GM19395 (cell line): ENCODE data around the gene GADD45B.
"Not testable (repeated sequence)": the region's sequence is repeated elsewhere in the genome, so short reads cannot be mapped to it uniquely, and the experiment has no call there.

Experiments
- ATAC-seq: cut with Tn5 transposase; IDR thresholded peaks from one replicate; pipeline ENCODE4 v1.9.1; 2021; ENCODE audit warnings: mild to moderate bottlenecking, moderate library complexity; ENCODE audit not compliant: unreplicated experiment

Gene GADD45B

DNA sequence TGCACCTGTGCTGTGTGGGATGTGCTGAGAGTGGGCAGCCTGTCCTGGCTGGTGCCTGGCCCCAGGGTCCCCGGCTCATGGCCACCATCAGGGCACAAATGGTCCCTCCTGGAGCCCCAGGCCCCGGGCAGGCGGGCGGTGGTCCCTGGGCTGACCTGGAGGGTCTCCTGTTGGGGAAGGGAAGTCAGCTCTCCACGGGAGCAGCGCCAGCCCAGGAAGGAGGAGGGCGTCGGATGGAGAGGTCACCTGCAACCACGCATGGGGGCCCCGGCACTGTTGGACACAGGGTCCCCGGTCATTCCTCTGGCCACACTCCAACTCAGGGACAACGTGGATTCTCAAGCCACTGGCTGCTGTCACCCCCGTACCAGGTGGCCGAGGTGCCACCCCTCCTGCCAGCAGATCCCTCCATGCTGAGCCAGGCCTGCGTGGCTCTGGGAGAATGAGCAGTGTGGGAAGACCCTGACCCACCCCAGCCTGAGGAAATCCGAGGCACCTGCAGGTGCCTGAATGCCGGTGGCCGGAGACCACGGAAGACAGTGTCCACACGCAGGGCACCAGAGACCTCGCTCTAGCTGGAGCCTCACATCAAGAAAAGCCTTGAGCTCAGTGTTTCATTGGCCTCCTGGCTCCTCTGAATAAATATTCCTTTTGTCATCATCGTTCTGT, 32.7 kb upstream of the GADD45B start:
- ATAC-seq: no peak

DNA sequence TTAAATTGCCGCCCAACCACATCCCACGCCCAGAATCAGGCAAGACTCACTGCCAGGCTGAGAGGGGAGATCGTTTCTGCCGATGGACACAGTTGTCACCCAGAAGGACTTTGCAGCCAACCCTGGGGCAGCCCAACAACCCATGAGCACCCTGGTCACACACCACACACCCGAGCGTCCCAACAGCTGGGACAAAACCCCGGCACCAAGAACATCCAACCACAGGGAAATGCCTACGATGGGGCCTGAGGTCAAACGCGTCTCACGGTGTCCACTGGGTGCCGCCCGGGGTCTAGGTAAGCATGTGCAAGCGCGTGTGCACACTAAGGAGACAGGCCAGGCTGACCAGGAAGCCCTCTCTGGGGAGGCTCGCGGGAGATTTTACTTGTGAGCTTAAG, 32.1 kb upstream of the GADD45B start:
- ATAC-seq: no peak

DNA sequence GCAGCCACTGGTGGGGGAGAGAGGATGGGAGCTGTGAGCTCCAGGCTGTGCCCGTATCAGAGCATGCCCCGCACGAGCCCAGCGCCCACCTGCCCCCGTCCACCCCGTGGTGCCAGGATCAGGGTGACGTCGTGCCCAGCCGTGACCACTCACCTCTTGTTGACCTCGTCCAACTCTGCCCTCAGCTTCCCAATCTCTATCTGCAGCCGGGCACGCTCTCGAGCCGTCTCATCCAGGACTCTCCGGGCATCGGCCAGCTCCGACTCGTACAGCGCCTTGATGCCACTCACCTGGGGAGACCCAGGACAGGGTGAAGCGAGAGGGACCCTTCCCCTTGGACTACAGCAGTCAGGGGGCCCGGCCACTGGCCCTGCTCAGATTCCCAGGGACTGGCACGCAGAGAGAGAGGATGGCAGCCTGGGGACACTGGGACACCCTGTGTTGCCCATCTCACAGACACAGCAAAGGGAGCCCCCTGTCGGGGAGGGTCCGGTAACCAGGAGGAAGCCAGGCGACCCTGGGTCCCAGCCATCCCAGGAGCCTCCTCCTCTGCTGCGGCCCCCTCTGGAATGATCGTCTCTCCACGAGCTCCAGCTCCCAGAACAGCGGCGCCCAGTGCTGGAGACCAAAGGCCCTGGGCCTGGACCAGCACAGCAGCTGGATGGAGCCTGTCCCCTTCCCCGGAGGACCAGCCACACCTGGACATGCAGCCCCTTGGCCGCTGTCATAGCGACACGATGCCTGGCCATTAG, 31.5 kb upstream of the GADD45B start:
- ATAC-seq: no peak

DNA sequence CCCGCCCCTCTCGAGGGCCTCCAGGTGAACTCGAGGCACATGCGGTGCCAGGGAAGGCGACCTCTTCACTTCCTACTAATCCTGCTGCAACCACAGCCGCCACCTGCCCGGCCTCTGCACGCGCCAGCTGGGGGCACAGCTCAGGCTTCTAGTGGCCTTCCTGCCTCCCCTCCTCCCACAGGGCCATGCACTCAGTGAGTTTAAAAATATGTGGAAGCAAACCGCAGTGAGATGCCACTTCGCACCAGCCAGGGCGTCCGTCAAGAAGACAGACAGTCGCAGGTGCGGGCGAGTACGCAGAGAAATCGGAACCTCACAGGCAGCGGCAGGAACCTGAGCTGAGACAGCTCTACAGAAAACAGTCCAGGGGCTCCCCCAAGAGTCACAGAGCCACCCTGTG, 29.5 kb upstream of the GADD45B start:
- no peak for ATAC-seq

DNA sequence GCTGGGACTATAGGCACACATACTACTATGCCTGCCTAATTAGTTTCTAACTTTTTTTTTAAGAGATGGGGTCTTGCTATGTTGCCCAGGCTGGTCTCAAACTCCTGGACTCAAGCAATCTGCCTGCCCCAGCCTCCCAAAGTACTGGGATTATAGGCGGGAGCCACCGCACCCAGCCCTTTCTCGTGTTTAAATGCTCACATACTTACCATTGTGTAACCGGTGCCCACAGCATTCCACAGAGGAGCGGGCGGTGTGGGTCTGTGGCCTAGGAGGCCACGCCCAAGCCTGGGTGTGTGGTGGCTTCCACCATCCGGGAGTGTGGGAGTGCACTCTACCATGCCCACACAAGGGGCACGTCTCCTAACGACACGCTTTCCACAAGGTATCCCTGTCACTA, 26.9 kb upstream of the GADD45B start:
- no peak for ATAC-seq

DNA sequence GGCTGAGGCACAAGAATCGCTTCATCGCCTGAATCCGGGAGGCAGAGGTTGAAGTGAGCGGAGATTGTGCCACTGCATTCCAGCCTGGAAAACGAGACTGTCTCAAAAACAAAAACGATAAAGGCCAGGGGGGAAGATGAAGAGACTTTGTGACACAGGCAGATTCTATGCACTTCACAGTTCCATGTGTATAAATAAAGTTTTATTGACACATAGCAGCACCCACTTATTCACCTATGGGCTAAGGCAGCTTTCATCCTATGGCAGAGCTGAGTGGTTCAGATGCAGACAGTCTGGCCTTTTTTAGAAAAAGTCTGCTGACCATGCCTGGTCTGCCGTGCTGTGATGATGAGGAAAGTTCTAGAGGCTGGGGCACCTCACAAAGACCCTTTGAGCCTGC, 24.8 kb upstream of the GADD45B start:
- ATAC-seq: no peak

DNA sequence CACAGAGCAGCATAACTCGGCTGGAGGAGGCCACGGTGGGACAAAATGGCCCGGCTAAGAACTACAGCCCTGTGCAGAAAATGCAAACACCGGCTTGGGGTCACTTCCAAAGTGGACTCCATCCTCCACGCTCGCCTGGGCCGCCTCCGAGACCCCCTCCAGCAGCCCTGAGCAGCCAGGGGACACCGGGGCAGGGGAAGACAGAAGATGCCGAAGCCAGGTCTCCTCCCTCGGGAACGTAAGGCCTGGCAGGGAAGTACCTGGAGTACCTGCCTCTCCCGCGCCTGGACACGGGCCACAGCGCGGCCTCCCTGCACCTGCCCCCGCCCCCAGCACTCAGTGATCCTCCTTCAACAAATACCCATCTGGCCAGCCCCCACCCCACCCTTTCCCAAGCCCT, 24.2 kb upstream of the GADD45B start:
- no peak for ATAC-seq

DNA sequence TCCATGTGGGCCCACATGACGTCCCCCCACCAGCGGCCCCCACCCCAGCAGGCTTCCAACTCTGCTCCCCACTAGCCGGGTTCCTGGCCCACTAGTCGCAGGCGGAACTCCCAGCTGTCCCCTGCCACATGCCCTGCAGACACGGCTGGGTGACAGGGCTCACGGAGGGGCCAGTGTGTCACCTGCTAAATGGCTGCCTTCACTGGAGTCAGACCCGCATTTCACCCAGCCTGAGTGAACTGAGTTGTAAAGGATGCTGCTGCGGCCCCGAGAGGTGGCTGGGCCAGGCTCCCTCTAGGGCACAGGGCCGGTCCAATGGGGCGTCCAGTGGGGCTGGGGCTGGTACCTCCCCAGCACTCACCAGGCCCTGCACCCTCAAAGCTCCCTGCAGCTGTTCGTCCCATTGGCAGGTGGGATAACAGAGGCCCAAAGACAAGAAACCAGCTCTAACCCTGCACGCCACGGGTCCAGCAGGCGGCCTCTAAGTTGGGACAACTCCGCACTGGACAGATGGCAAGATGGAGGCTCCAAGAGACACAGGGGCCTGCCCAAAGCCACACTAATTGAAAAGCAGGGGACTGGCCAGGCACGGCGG, 22.4 kb upstream of the GADD45B start:
- no peak for ATAC-seq

DNA sequence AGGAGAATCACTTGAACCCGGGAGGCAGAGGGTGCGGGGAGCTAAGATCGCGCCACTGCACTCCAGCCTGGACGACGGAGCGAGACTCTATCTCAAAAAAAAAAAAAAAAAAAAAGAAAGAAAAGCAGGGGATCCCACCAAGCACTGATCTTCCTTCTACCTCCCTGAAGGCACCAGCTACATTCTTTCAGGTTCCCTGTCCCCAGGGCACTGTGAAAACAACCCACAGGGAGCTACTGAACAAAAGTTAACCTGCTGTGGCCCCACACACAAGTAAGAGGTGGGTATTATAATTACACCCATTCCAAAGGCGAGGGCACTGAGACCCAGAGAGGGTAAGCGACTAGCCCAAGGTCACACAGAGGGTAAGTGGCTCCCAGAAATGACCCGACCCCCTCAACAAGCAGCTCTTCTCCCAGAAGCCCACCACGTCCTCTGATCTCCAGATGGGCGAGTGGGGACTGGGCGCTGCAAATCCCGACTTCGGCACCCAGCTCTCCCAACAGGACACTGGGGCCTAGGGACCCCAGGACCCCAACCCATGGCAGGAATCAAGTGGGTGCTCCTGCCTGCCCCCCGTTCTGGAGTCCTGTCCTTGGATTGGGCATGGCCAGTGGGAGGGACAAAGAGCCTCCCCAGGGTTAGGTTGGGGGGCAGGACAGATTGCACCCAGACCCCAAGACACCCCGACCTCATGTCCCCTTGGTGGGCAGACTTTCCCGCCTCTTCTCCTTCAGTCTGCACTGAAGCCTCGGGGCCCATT, 21.5 kb upstream of the GADD45B start:
- no peak for ATAC-seq

DNA sequence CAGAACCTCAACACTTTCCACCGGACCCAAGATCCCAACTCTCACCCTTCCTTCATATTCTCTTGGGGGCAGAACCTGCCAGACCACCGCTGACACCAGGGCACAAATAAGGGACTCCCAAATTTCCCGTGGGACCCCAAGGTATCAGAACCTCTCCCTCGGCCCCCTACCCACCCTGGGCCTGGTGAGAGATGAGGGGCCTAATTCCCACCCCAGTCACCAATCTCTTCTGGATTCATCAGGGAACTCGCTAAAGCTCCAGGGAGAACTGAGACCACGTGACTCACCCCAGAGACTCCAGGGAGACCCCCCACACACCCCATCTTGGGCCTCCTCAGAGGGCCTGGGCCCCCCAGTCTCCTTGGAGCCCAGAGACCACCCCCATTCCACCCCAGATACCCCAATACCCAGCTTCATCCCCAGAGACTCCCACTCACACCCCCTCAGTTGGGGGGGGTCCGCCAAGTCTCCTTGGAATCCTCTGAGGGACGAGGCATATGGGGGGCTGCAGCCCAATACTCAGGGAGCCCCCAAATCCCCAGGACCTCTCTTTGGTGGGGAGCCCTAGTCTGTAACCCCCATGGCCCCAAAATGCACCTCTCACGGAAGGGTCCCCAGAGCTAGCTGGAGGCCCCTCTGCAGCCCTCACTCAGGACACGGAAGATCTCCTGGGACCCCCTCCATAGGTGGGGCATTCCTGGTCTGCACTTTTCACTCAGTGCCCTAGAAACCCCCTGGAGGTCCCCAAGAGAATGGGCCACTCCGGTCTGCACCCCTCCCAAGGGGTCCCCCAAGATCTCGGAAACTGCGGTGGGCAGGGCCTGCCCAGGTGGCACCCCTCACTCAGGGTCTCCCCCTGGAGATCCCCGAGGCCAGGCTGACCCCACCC, 20.7 kb upstream of the GADD45B start:
- no peak for ATAC-seq

DNA sequence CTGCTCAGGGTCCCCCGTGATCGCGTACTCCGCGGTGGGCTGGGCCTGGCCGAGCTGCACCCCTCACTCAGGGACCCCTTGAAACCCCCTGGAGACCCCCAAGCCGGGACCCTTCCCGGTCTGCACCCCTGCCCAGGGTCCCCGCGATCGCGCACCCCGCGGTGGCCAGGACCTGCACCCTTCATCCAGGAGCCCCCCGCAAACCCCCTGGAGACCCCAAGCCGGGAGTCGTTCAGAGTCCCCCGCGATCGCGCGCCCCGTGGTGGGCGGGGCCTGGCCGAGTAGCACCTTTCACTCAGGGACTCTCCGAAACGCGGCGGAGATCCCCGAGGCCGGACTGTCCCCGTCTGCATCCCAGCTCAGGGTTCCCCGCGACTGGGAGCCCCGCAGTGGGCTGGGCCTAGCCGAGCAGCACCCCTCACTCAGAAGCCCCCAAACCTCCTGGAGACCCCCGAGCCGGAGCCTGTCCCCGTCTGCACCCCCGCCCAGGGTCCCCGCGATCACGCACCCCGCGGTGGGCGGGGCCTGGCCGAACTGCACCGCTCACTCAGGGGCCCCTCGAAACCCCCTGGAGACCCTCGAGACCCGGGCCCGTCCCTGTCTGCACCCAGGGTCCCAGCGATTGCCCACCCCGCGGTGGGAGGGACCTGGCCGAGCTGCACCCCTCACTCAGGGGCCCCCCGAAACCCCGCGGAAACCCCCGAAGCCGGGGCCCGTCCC, 19.9 kb upstream of the GADD45B start:
- peak; percentile 29 for ATAC-seq

DNA sequence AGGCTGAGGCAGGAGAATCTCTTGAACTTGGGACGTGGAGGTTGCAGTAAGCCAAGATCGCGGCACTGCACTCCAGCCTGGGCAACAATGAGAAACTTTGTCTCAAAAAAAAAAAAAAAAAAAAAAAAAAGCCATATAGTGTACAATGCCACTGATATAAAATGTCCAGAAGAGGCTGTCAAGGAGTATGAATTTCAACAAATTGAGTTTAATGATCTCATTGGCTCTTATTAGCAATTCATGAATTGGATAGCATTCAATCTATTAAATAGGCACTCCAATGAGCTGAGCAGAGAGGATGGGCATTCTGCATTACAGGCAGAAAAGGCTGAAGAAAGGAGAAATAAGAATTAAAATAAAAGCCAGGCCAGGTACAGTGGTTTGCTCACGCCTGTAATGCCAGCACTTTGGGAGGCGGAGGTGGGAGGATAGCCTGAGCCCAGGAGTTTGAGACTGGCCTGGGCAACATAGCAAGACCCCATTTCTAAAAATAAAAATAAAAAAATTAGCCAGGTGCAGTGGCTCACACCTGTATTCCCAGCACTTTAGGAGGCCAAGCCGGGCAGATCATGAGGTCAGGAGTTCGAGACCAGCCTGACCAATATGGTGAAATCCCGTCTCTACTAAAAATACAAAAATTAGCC, 18.4 kb upstream of the GADD45B start:
- ATAC-seq: no peak

DNA sequence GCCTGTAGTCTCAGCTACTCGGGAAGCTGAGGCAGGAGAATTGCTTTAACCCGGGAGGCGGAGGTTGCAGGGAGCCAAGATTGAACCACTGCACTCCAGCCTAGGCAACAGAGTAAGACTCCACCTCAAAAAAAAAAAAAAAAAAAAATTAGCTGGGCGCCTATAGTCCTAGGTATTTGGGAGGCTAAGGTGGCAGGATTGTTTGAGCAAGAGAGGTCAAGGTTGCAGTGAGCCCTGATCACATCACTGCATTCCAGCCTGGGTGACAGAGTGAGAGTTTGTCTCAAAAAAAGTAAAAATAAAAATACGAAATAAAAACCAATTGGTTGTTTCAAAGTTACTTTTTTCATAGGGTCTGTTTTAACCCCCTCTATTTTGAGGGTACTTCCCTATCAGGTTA, 17.9 kb upstream of the GADD45B start:
- no peak for ATAC-seq

DNA sequence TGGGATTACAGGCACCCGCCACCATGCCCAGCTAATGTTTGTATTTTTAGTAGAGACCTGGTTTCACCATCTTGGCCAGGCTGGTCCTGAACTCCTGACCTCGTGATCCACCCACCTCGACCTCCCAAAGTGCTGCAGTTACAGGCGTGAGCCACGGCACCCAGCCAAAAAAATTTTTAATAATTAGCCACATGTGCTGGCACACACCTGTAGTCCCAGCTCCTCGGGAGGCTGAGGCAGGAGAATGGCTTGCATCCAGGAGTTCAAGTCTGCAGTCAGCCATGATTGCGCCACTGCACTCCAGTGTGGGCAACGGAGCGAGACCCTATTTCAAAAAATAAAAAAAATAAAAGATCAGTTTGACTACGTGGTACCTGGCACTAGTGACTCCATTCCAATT, 17.2 kb upstream of the GADD45B start:
- not testable (repeated sequence) for ATAC-seq

DNA sequence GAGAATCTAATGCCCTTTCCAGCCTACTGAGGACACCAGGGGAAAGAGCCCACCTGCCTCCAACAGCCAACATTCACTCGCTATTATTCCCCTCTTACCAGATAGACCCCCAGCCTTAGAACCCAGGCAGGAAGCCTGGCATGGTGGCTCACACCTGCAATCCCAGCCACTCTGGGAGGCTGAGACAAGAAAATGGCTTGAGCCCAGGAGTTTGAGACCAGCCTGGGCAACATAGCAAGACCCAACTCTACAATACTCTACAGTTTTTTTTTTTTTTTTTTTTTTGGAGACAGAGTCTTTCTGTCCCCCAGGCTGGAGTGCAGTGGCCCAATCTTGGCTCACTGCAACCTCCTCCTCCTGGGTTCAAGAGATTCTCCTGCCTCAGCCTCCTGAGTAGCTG, 15.7 kb upstream of the GADD45B start:
- no peak for ATAC-seq

DNA sequence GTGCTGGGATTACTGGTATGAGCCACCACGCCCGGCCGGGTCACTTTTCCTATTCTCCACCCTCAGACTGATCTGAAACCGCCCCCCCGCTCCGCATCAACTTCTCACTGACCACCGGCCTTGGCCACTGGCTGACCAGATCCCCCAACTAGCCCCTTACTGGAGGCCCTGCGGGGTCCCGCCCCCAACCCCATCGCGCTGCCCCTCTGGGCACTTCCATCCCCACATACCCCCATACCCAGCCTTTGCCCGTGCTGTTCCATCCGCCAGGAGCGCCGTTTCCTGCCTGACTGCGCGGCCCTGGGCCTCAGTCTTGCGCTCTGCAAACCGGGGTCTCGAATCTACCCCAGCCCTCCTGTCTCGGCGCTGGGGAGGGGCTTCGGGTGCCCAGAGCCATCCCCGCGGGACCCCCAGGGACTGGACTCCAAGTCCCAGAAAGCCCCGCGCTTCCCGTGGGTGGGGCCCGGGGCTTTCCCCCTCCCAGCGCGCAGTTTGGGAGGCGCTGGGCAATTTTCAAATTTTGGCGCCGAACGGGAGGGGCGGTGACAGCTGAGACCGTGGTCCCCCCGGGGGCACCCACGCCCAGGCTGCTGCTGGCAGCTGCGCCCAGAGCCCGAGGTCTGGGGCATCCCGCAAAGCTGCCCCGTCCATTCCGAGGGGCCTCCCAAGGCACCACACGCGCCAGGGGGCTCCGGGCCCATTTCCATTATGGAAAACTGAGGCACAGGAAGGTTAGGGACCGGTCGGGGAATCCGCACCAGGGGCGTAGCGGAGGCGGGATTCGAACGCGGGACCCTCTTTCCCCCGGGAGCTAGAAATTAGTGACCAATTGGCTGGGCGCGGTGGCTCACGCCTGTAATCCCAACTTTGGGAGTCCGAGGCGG, 13.9 kb upstream of the GADD45B start:
- no peak for ATAC-seq

DNA sequence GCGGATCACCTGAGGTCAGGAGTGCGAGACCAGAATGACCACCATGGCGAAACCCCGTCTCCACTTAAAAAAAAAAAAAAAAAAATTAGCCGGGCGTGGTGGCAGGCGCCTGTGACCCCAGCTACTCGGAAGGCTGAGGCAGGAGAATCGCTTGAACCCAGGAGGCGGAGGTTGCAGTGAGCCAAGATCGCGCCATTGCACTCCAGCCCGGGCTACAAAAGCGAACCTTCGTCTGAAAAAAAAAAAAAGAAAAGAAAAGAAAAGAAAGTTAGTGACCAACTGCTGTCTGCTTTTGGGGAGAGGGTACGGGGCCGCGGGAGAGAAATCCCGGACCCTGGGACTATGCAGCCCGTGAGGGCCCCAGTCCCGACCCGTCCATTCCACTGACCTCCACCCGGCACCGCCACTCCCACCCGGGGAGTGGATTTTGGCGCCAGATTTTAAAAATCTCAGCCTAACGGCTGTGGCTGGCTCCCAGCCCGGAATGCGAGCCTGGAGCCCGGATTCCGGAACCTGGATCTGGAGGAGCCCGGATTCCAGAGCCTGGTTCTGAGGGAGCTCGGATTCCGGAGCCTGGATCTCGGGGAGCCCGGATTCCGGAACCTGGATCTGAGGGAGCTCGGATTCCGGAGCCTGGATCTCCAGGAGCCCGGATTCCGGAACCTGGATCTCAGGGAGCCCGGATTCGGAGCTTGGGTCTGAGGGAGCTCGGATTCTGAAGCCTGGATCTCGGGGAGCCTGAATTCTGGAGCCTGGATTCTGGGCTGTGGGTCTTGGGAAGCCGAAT, 13.1 kb upstream of the GADD45B start:
- no peak for ATAC-seq

DNA sequence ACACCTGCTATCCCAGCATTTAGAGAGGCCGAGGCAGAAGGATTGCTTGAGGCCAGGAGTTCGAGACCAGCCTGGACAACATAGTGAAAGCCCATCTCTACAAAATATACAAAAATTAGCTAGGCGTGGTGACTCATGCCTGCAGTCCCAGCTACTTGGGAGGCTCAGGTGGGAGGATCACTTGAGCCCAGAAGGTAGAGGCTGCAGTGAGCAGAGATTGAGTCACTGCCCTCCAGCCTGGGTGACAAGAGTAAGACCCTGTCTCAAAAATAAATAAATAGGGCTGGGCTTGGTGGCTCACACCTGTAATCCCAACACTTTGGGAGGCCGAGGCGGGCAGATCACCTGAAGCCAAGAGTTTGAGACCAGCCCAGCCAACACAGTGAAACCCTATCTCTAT, 12.2 kb upstream of the GADD45B start:
- not testable (repeated sequence) for ATAC-seq
